Measurements from ENCODE around the gene SLC25A34. TPM values are rescaled to one million over a fixed set of nuclear protein-coding genes. Genes with fewer than 3 reads are reported as not detected.
A peak's percentile ranks its signal among the peaks of the same experiment; 100 is the strongest.

SLC25A34 gene
- total and polyA plus RNA-seq, 5 donors, result 3.0 to 8.1 (median 3.3) TPM

- Histone ChIP-seq H3K4me1 (ENCODE audit: control insufficient read depth, insufficient read depth, low read length) (no peaks in the 10 kb centered on the region), H3K27ac (ENCODE audit: low read length) (no peak overlapping the region), H3K9me3 (ENCODE audit: control insufficient read depth, low read length) (no peaks in the 10 kb centered on the region), H3K27me3 (ENCODE audit: control insufficient read depth, insufficient read depth) (no peaks in the 10 kb centered on the region), H3K4me3 (ENCODE audit: low read length) (no peak overlapping the region)
- peak; percentile 72 to 89 (median 89) for DNase-seq
- intact Hi-C loops (cut with DNase I), result loop anchor here in 3 of 4 donors (5.0 to 10.0 kb wide), 2 partner anchors 144 to 146 kb away; no protein-coding TSS in a partner anchor
- WGBS, result 59% methylated on average over 27 of the region's 27 CpGs
- peak; percentile 72 for ATAC-seq
Measured at GRCh38 chr1:15740924-15741850, 5.1 kb downstream of the SLC25A34 start.

- 30% methylated on average over 14 of the region's 14 CpGs for WGBS
- DNase-seq (no peak), ATAC-seq (no peak)
- intact Hi-C loops (cut with DNase I), result loop anchor here in 3 of 4 donors (5.0 to 10.0 kb wide), 2 partner anchors 145 to 148 kb away; no protein-coding TSS in a partner anchor
- Histone ChIP-seq H3K4me3 (ENCODE audit: low read length) (no peak within 1 kb of the TSS), H3K27ac (ENCODE audit: low read length) (no peak within 1 kb of the TSS), H3K4me1 (ENCODE audit: control insufficient read depth, insufficient read depth, low read length) (no peaks in the 10 kb centered on the region), H3K27me3 (ENCODE audit: control insufficient read depth, insufficient read depth) (no peaks in the 10 kb centered on the region), H3K9me3 (ENCODE audit: control insufficient read depth, low read length) (no peaks in the 10 kb centered on the region)
Measured at GRCh38 chr1:15742339-15742801, 6.3 kb downstream of the SLC25A34 start, which contains the start of gene TMEM82. TSS of gene TMEM82 (plus strand) at chr1:15742499. CDS start at chr1:15742560, 61 bp downstream.

GRCh38 chr1:15744122-15744679 is 8.1 kb downstream of the SLC25A34 start:
- Histone ChIP-seq H3K9me3 (ENCODE audit: control insufficient read depth, low read length) (no peaks in the 10 kb centered on the region), H3K27ac (ENCODE audit: low read length) (no peak overlapping the region), H3K4me3 (ENCODE audit: low read length) (no peak overlapping the region), H3K4me1 (ENCODE audit: control insufficient read depth, insufficient read depth, low read length) (no peaks in the 10 kb centered on the region), H3K27me3 (ENCODE audit: control insufficient read depth, insufficient read depth) (no peaks in the 10 kb centered on the region)
- 84% methylated on average over 30 of the region's 30 CpGs for WGBS
- DNase-seq (peak in 1 of 3 donors; percentile 39), ATAC-seq (no peak)
- intact Hi-C loops (cut with DNase I), result loop anchor here in 3 of 4 donors (5.0 to 10.0 kb wide), 2 partner anchors 147 to 149 kb away; no protein-coding TSS in a partner anchor

- no peak overlapping the region for H3K4me3 ChIP-seq (ENCODE audit: low read length)
- 42% methylated on average over 8 of the region's 8 CpGs for WGBS
- no peaks in the 10 kb centered on the region for H3K9me3 ChIP-seq (ENCODE audit: control insufficient read depth, low read length)
- ATAC-seq (peak; percentile 6 to 13), DNase-seq (no peak)
- H3K4me1 ChIP-seq (ENCODE audit: control insufficient read depth, insufficient read depth, low read length), result peaks cover 3% of the 10 kb centered on the region
- no peak overlapping the region for H3K27ac ChIP-seq (ENCODE audit: low read length)
- H3K27me3 ChIP-seq (ENCODE audit: control insufficient read depth, insufficient read depth), result no peaks in the 10 kb centered on the region
- intact Hi-C loops (cut with DNase I), result loop anchor here in 1 of 4 donors (10.0 kb wide), 1 partner anchor 153 kb away; no protein-coding TSS in a partner anchor
Measured at GRCh38 chr1:15747378-15747777, 11.3 kb downstream of the SLC25A34 start.

- ATAC-seq (peak in 1 of 2 donors; percentile 8), DNase-seq (no peak)
- intact Hi-C loops (cut with DNase I), result loop anchor here in 1 of 4 donors (10.0 kb wide), 1 partner anchor 153 kb away; no protein-coding TSS in a partner anchor
- WGBS, result 89% methylated on average over 5 of the region's 5 CpGs
- Histone ChIP-seq H3K4me1 (ENCODE audit: control insufficient read depth, insufficient read depth, low read length) (peaks cover 3% of the 10 kb centered on the region), H3K9me3 (ENCODE audit: control insufficient read depth, low read length) (no peaks in the 10 kb centered on the region), H3K4me3 (ENCODE audit: low read length) (no peak overlapping the region), H3K27ac (ENCODE audit: low read length) (no peak overlapping the region), H3K27me3 (ENCODE audit: control insufficient read depth, insufficient read depth) (no peaks in the 10 kb centered on the region)
Measured at GRCh38 chr1:15748264-15748663, 12.2 kb downstream of the SLC25A34 start.

- intact Hi-C loops (cut with DNase I), result loop anchor here in 1 of 4 donors (10.0 kb wide), 1 partner anchor 154 kb away; no protein-coding TSS in a partner anchor
- ATAC-seq (no peak), DNase-seq (no peak)
- Histone ChIP-seq H3K27ac (ENCODE audit: low read length) (no peak overlapping the region), H3K9me3 (ENCODE audit: control insufficient read depth, low read length) (no peaks in the 10 kb centered on the region), H3K4me1 (ENCODE audit: control insufficient read depth, insufficient read depth, low read length) (peaks cover 3% of the 10 kb centered on the region), H3K27me3 (ENCODE audit: control insufficient read depth, insufficient read depth) (no peaks in the 10 kb centered on the region), H3K4me3 (ENCODE audit: low read length) (no peak overlapping the region)
- 86% methylated on average over 10 of the region's 10 CpGs for WGBS
Measured at GRCh38 chr1:15748690-15749398, 12.8 kb downstream of the SLC25A34 start.

- DNase-seq, result peak; percentile 65 to 88 (median 87)
- 61% methylated on average over 19 of the region's 19 CpGs for WGBS
- no peak overlapping the region for H3K27ac ChIP-seq (ENCODE audit: low read length)
Measured at GRCh38 chr1:15749399-15750291, 13.6 kb downstream of the SLC25A34 start.

GRCh38 chr1:15750924-15751323 is 14.9 kb downstream of the SLC25A34 start:
- intact Hi-C loops (cut with DNase I), result no loop called here
- no peak for DNase-seq
- Histone ChIP-seq H3K4me1 (ENCODE audit: control insufficient read depth, insufficient read depth, low read length) (peaks cover 3% of the 10 kb centered on the region), H3K27me3 (ENCODE audit: control insufficient read depth, insufficient read depth) (no peaks in the 10 kb centered on the region), H3K27ac (ENCODE audit: low read length) (no peak overlapping the region), H3K4me3 (ENCODE audit: low read length) (no peak overlapping the region), H3K9me3 (ENCODE audit: control insufficient read depth, low read length) (no peaks in the 10 kb centered on the region)
- WGBS, result 90% methylated on average over 12 of the region's 12 CpGs
- ATAC-seq, result no peak

More at GRCh38 chr1:15749399-15750291, 13.6 kb downstream of the SLC25A34 start:
- no peaks in the 10 kb centered on the region for H3K9me3 ChIP-seq (ENCODE audit: control insufficient read depth, low read length)
- H3K4me1 ChIP-seq (ENCODE audit: control insufficient read depth, insufficient read depth, low read length), result peaks cover 3% of the 10 kb centered on the region
- H3K4me3 ChIP-seq (ENCODE audit: low read length), result no peak overlapping the region
- ATAC-seq, result peak; percentile 52 to 75
- intact Hi-C loops (cut with DNase I), result loop anchor here in 1 of 4 donors (10.0 kb wide), 1 partner anchor 155 kb away; no protein-coding TSS in a partner anchor
- no peaks in the 10 kb centered on the region for H3K27me3 ChIP-seq (ENCODE audit: control insufficient read depth, insufficient read depth)

- Histone ChIP-seq H3K27me3 (ENCODE audit: control insufficient read depth, insufficient read depth) (no peaks in the 10 kb centered on the region), H3K27ac (ENCODE audit: low read length) (no peak overlapping the region), H3K4me1 (ENCODE audit: control insufficient read depth, insufficient read depth, low read length) (peaks cover 3% of the 10 kb centered on the region), H3K4me3 (ENCODE audit: low read length) (no peak overlapping the region), H3K9me3 (ENCODE audit: control insufficient read depth, low read length) (no peaks in the 10 kb centered on the region)
- 93% methylated on average over 10 of the region's 10 CpGs for WGBS
- ATAC-seq (no peak), DNase-seq (no peak)
- intact Hi-C loops (cut with DNase I), result no loop called here
Measured at GRCh38 chr1:15751717-15752116, 15.7 kb downstream of the SLC25A34 start.
